Fibroblast of mammary gland (primary cell): ENCODE results near the gene GDPD5.

Source experiments
- DNase-seq: peaks from one replicate; pipeline ENCODE4 v3.0.0-alpha.2; 2010; ENCODE audit warnings: low read depth
- H3K4me3 ChIP-seq: 2 replicates; pipeline ENCODE4 v1.5.1; 2011; ENCODE audit warnings: low read depth, mild to moderate bottlenecking, low read length, moderate library complexity; ENCODE audit not compliant: control insufficient read depth
- TF ChIP-seq, protein P1 (sequence below): conservative IDR thresholded peaks from 2 replicates; pipeline ENCODE4 v1.5.1; 2011; ENCODE audit warnings: low read depth, low read length, inconsistent platforms; ENCODE audit not compliant: control insufficient read depth, insufficient read depth

Gene GDPD5

DNA sequence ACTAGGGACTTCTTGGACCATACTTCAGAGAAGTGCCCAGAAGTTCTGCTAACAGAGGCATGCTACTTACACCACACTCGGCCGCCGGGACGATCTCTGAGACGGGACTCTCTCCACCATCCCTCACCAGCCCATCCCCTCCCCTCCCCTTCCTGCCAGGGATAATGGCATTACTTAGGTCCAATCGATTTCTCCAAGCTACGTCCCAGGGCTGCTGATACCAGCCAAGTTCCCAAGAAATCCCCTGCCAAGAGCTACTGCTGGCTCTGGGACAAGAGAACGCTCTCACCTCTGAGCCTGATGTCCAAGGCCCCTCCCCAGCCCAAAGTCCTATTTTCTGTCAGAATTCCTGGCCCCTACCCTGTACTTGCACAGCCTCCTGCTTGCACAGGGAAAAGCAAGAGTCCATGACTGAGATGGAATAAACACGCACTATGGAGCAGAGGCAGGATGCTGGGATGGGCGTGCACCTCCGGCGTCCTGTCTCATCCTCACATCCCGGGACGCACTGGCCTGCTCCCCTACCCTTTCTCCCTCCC, 42.7 kb downstream of the GDPD5 start:
- TF ChIP-seq, protein P1, sequence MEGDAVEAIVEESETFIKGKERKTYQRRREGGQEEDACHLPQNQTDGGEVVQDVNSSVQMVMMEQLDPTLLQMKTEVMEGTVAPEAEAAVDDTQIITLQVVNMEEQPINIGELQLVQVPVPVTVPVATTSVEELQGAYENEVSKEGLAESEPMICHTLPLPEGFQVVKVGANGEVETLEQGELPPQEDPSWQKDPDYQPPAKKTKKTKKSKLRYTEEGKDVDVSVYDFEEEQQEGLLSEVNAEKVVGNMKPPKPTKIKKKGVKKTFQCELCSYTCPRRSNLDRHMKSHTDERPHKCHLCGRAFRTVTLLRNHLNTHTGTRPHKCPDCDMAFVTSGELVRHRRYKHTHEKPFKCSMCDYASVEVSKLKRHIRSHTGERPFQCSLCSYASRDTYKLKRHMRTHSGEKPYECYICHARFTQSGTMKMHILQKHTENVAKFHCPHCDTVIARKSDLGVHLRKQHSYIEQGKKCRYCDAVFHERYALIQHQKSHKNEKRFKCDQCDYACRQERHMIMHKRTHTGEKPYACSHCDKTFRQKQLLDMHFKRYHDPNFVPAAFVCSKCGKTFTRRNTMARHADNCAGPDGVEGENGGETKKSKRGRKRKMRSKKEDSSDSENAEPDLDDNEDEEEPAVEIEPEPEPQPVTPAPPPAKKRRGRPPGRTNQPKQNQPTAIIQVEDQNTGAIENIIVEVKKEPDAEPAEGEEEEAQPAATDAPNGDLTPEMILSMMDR: no peak
- DNase-seq: no peak
- H3K4me3 ChIP-seq: no peak overlapping the region

GRCh38 chr11:75481922-75482606, 43.7 kb downstream of the GDPD5 start:
- TF ChIP-seq, protein P1: no peak
- DNase-seq: no peak
- no peak overlapping the region for H3K4me3 ChIP-seq

DNA sequence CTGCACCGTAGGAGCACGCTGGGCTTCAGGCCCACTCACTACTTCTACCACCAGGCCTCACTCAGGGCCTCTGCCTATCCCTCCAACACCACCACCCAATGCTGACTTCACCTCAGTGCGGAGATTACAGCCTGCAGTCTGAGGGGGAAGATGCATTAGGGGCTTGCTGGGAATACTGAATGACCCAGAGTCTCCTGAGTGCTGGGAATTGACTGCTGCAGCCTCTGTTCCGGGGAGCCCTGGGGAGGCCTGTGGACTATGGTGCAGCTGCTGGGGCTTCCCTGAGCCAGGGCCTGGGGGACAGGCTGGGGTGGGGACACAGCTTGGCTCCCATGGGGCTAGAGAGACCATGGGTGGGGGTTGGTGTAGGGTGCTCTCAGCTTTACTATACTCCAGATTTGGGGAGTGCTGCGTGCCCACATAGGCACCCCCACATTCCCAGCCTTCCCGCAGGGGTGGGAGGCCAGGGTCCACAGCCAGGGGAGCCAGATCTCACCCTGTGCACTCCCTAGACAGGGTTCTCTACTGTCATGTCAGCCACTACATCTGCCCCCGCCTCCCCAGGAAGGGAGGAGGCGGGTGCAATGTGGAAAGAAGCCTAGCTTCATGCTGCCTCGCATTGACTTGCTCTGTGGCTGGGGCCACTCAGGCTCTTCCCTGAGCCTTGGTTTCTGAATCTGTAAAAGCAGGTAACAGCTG, 44.4 kb downstream of the GDPD5 start:
- TF ChIP-seq, protein P1: no peak

DNA sequence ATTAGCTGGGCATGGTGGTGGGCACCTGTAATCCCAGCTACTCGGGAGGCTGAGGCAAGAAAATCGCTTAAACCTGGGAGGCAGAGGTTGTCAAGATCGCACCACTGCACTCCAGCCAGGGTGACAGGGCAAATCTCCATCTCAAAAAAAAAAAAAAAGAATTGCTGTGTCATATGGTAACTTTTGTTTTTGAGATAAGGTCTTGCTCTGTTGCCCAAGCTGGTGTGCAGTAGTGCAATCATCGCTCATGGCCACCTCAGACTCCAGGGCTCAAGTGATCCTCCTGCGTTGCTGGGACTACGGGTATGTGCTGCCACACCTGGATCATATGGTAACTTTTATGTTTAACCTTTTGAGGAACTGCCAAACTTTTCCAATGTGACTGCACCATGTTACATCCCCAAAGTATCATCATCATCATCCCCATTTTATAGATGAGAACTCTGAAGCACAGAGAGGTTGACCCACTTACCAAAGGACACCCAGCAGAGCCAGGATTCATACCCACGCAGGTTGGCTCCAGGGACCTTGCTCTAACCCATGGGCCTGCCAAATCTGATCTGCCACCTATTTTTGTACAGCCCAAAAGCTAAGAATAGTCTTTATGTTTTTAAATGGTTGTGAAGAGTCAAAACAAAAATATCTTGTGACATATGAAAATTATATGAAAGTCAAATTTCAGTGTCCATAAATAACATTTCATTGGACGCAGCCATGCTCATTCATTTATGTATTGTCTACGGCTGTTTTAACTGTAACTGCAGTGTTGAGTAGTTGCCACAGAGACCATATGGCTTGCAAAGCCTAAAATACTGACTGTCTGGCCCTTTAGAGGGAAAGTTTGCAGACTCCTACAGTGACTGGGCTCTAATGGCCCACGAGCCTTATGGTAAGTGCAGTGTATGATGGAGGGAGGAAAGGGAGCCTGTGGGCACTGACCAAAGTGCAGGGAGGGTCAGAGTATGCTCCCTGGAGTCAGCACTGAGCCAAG, 45.3 kb downstream of the GDPD5 start:
- DNase-seq: no peak
- TF ChIP-seq, protein P1: no peak
- no peak overlapping the region for H3K4me3 ChIP-seq

More for the DNA sequence above, 44.4 kb downstream of the GDPD5 start:
- DNase-seq: no peak
- H3K4me3 ChIP-seq: no peak overlapping the region

DNA sequence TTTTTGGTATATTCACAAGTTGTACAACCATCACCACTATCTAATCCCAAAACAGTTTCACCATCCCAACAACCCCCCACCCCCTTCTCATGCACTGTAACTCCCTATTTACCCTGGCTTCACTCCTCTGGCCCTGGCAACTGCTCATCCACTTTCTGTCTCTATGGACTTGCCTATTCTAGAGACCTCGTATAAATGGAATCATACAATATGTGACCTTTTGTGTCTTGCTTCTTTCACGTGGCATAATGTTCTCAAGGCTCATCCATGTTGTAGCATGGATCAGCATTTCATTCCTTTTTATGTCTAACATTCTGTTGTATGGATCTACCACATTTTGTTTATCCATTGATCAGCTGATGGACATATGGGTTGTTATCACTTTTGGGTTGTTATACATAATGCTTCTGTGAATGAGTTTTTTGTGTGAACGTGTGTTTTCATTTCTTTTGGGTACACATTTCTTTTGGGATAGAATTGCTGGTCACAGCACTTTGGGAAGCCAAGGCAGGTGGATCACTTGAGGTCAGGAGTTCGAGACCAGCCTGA, 46.1 kb downstream of the GDPD5 start:
- TF ChIP-seq, protein P1: no peak
- no peak for DNase-seq
- H3K4me3 ChIP-seq: no peak overlapping the region
